A673 (cell line): ENCODE results near the gene MTHFSD. TPM values are rescaled to one million over a fixed set of nuclear protein-coding genes. Genes with fewer than 3 reads are reported as not detected.

ENCODE experiments used
- BruUV-seq: library from RNA; stranded (reverse); fragments of 400-500 nt; replicated peaks from 2 replicates; lab custom pipeline; 2021; lab: Mats Ljungman, UMichigan
- CTCF ChIA-PET: fragments of 300-600 bp; sonication (Branson Sonifier 250); formaldehyde crosslinking; loops from one replicate; lab custom pipeline; 2022; ENCODE audit warnings: antibody characterized with exemption; lab: Charles Lee
- POLR2A ChIA-PET: fragments of 300-600 bp; sonication (Branson Sonifier 250); formaldehyde crosslinking; loops from one replicate; lab custom pipeline; 2022; ENCODE audit warnings: antibody characterized with exemption; ENCODE audit not compliant: low non-redundant PET; lab: Charles Lee
- DNase-seq: peaks from one replicate; pipeline ENCODE4 v3.0.0-alpha.2; 2015; ENCODE audit warnings: low spot score
- H3K27ac ChIP-seq: fragments of 200-600 bp; sonication (generic); 2 replicates; pipeline ENCODE4 v1.5.1; 2016; ENCODE audit warnings: mixed run types, low read depth, mild to moderate bottlenecking, mixed read lengths, antibody characterized with exemption, low read length; ENCODE audit not compliant: poor library complexity, severe bottlenecking
- H3K27me3 ChIP-seq: fragments of 200-600 bp; sonication (generic); replicated peaks from 2 replicates; pipeline ENCODE4 v1.6.1; 2017; ENCODE audit warnings: mixed run types, low read depth, mild to moderate bottlenecking, mixed read lengths, antibody characterized with exemption, low read length; ENCODE audit not compliant: insufficient read depth, poor library complexity
- H3K36me3 ChIP-seq: fragments of 200-600 bp; sonication (generic); 2 replicates; pipeline ENCODE4 v1.6.1; 2016; ENCODE audit warnings: mixed run types, mild to moderate bottlenecking, mixed read lengths, antibody characterized with exemption, low read length; ENCODE audit not compliant: insufficient read depth, poor library complexity, severe bottlenecking
- H3K4me1 ChIP-seq: fragments of 200-600 bp; sonication (generic); 2 replicates; pipeline ENCODE4 v1.6.1; 2017; ENCODE audit warnings: mixed run types, mild to moderate bottlenecking, mixed read lengths, antibody characterized with exemption, low read length; ENCODE audit not compliant: insufficient read depth, poor library complexity, severe bottlenecking
- H3K4me3 ChIP-seq: fragments of 200-600 bp; sonication (generic); 2 replicates; pipeline ENCODE4 v1.5.1; 2016; ENCODE audit warnings: low read depth, mixed run types, mild to moderate bottlenecking, mixed read lengths, low read length; ENCODE audit not compliant: poor library complexity, severe bottlenecking
- H3K9me3 ChIP-seq: fragments of 200-600 bp; sonication (generic); 2 replicates; pipeline ENCODE4 v1.6.1; 2016; ENCODE audit warnings: mixed run types, low read depth, mild to moderate bottlenecking, mixed read lengths, antibody characterized with exemption, low read length; ENCODE audit not compliant: poor library complexity, severe bottlenecking
- CTCF ChIP-seq: fragments of 300-800, 200-600 bp; sonication (generic); conservative IDR thresholded peaks from 2 replicates; pipeline ENCODE4 v1.5.1; 2017; ENCODE audit warnings: low read depth, mild to moderate bottlenecking, antibody characterized with exemption, low read length, moderate library complexity, mixed read lengths
- EZH2 ChIP-seq: fragments of 200-600 bp; sonication (generic); IDR thresholded peaks from 2 replicates; pipeline ENCODE4 v1.6.1; 2017; ENCODE audit warnings: borderline replicate concordance, low read depth, mild to moderate bottlenecking, mixed read lengths, antibody characterized with exemption, low read length; ENCODE audit not compliant: poor library complexity, severe bottlenecking
- intact Hi-C: fragments of 100-400 bp; cut with micrococcal nuclease; formaldehyde crosslinking; loops from one replicate; pipeline ENCODE4 v1.10.0; 2022; ENCODE audit not compliant: unreplicated experiment
- total RNA-seq: library from RNA; stranded (reverse); gene quantifications from 2 replicates; pipeline ENCODE4 v1.2.3, GENCODE V29; 2021

Gene MTHFSD
- total RNA-seq, 1 experiment from 2014 or later = 27.5 TPM

- POLR2A ChIA-PET = no interaction called here
- intact Hi-C loops = no loop called here
- Histone ChIP-seq H3K4me1 (no peaks in the 10 kb centered on the region), H3K27ac (no peak overlapping the region), H3K4me3 (no peak overlapping the region), H3K36me3 (no peaks in the 10 kb centered on the region), H3K9me3 (no peaks in the 10 kb centered on the region), H3K27me3 (peaks cover 13% of the 10 kb centered on the region)
- BruUV-seq = no TSS peak
- TF ChIP-seq EZH2 (no peak), CTCF (no peak)
- no peak for DNase-seq
- CTCF ChIA-PET = no interaction called here
Measured at GRCh38 chr16:86530251-86531190, 24.5 kb downstream of the MTHFSD start.

- CTCF ChIA-PET = no interaction called here
- peaks cover 27% of the 10 kb centered on the region for H3K27me3 ChIP-seq
- H3K36me3 ChIP-seq = no peaks in the 10 kb centered on the region
- POLR2A ChIA-PET = no interaction called here
- H3K4me3 ChIP-seq = no peak overlapping the region
- no TSS peak for BruUV-seq
- no peak overlapping the region for H3K27ac ChIP-seq
- no peaks in the 10 kb centered on the region for H3K9me3 ChIP-seq
- DNase-seq = no peak
- intact Hi-C loops = no loop called here
- TF ChIP-seq CTCF = no peak
- no peak for TF ChIP-seq EZH2
- no peaks in the 10 kb centered on the region for H3K4me1 ChIP-seq
Measured at GRCh38 chr16:86529160-86529559, 25.9 kb downstream of the MTHFSD start.

- ChIA-PET POLR2A (no interaction called here), CTCF (no interaction called here)
- Histone ChIP-seq H3K36me3 (no peaks in the 10 kb centered on the region), H3K27ac (no peak overlapping the region), H3K4me3 (no peak overlapping the region), H3K4me1 (no peaks in the 10 kb centered on the region), H3K9me3 (no peaks in the 10 kb centered on the region), H3K27me3 (peaks cover 35% of the 10 kb centered on the region)
- no TSS peak for BruUV-seq
- TF ChIP-seq EZH2 = no peak
- intact Hi-C loops = no loop called here
- no peak for DNase-seq
Measured at GRCh38 chr16:86528061-86528929, 26.7 kb downstream of the MTHFSD start.
